ENCODE data around the gene GAB1. TPM values are rescaled to one million over a fixed set of nuclear protein-coding genes. Genes with fewer than 3 reads are reported as not detected.

The GAB1 gene
- total RNA-seq, 1 donor from 2014 or later = 0.65 TPM

GRCh38 chr4:143374771-143375170, 38.1 kb downstream of the GAB1 start:
- Mint-ChIP-seq H3K4me1 (no peaks in the 10 kb centered on the region), H3K4me3 (no peak overlapping the region), H3K36me3 (ENCODE audit: low read depth) (no peaks in the 10 kb centered on the region), H3K9me3 (peaks cover 9% of the 10 kb centered on the region), H3K27me3 (peaks cover 7% of the 10 kb centered on the region), H3K27ac (no peak overlapping the region)
- DNase-seq = no peak
- intact Hi-C loops (cut with micrococcal nuclease) = no loop called here

- H3K4me1 Mint-ChIP-seq = no peaks in the 10 kb centered on the region
- H3K27ac Mint-ChIP-seq = no peak overlapping the region
- intact Hi-C loops (cut with micrococcal nuclease) = no loop called here
- peaks cover 9% of the 10 kb centered on the region for H3K9me3 Mint-ChIP-seq
- no peak overlapping the region for H3K4me3 Mint-ChIP-seq
- peaks cover 7% of the 10 kb centered on the region for H3K27me3 Mint-ChIP-seq
- DNase-seq = no peak
- H3K36me3 Mint-ChIP-seq (ENCODE audit: low read depth) = no peaks in the 10 kb centered on the region
Measured at GRCh38 chr4:143375326-143376073, 38.8 kb downstream of the GAB1 start.

DNA sequence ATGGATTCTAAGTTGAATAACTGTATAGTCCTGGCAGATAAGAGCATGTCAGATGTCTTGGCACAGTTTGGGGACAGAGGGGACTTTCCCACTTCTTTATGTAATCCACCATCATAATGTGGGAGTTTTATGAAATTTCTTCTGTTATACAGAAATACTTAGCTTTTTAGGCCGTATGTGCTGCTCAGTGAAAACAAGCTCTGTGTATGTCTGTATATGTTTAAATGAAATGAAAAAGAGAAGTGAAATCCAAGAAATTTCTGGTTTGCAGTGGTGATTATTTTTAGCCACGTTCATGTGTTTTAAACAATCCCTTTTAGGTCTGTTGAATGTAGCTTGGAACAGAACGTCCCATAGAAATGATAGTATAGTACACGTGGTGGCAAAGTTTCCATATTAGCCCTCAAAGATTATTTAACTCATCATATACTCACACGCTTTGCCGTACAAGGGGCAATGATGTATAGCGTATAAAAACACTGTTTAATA, 41.0 kb downstream of the GAB1 start:
- Mint-ChIP-seq H3K36me3 (ENCODE audit: low read depth) (no peaks in the 10 kb centered on the region), H3K4me1 (no peaks in the 10 kb centered on the region), H3K27ac (no peak overlapping the region)

DNA sequence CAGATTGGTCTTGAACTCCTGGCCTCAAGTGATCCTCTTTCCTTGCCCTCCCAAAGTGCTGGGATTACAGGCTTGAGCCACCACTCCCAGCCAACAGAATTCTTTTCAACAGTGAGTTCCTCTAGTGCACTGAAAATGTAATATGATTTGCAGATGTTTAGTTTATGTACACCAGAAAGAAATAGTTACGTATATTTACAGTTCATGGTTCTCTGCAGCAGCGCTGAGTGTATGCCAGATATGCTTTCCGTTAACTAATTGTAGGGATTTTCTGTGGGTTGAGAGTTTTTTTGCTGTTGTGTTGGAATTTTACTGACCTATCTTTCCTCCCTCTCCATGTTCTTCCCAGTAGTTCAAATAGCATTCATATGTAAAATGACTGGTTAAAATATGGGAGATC, 44.0 kb downstream of the GAB1 start:
- Mint-ChIP-seq H3K9me3 (no peaks in the 10 kb centered on the region), H3K4me3 (no peak overlapping the region), H3K36me3 (ENCODE audit: low read depth) (no peaks in the 10 kb centered on the region), H3K27ac (no peak overlapping the region), H3K4me1 (no peaks in the 10 kb centered on the region), H3K27me3 (peaks cover 7% of the 10 kb centered on the region)
- intact Hi-C loops (cut with micrococcal nuclease) = no loop called here
- DNase-seq = no peak

More for the DNA sequence above, 41.0 kb downstream of the GAB1 start:
- Mint-ChIP-seq H3K4me3 (no peak overlapping the region), H3K9me3 (no peaks in the 10 kb centered on the region), H3K27me3 (peaks cover 7% of the 10 kb centered on the region)
- intact Hi-C loops (cut with micrococcal nuclease) = no loop called here
- no peak for DNase-seq

GRCh38 chr4:143381189-143382118, 44.8 kb downstream of the GAB1 start:
- Mint-ChIP-seq H3K4me3 (no peak overlapping the region), H3K4me1 (no peaks in the 10 kb centered on the region), H3K27ac (no peak overlapping the region), H3K36me3 (ENCODE audit: low read depth) (no peaks in the 10 kb centered on the region), H3K27me3 (peaks cover 4% of the 10 kb centered on the region), H3K9me3 (no peaks in the 10 kb centered on the region)
- intact Hi-C loops (cut with micrococcal nuclease) = no loop called here
- no peak for DNase-seq

GRCh38 chr4:143382596-143382995, 45.9 kb downstream of the GAB1 start:
- no peak overlapping the region for H3K27ac Mint-ChIP-seq
- H3K4me1 Mint-ChIP-seq = no peaks in the 10 kb centered on the region
- H3K9me3 Mint-ChIP-seq = no peaks in the 10 kb centered on the region
- no peaks in the 10 kb centered on the region for H3K36me3 Mint-ChIP-seq (ENCODE audit: low read depth)
- intact Hi-C loops (cut with micrococcal nuclease) = no loop called here
- H3K27me3 Mint-ChIP-seq = no peaks in the 10 kb centered on the region
- DNase-seq = no peak
- no peak overlapping the region for H3K4me3 Mint-ChIP-seq

GRCh38 chr4:143383005-143383574, 46.4 kb downstream of the GAB1 start:
- Mint-ChIP-seq H3K27me3 (no peaks in the 10 kb centered on the region), H3K36me3 (ENCODE audit: low read depth) (no peaks in the 10 kb centered on the region), H3K27ac (no peak overlapping the region), H3K4me3 (no peak overlapping the region), H3K4me1 (no peaks in the 10 kb centered on the region), H3K9me3 (no peaks in the 10 kb centered on the region)
- intact Hi-C loops (cut with micrococcal nuclease) = no loop called here
- no peak for DNase-seq

GRCh38 chr4:143384381-143384994, 47.8 kb downstream of the GAB1 start:
- Mint-ChIP-seq H3K4me1 (no peaks in the 10 kb centered on the region), H3K27me3 (no peaks in the 10 kb centered on the region), H3K27ac (no peak overlapping the region), H3K9me3 (no peaks in the 10 kb centered on the region), H3K4me3 (no peak overlapping the region), H3K36me3 (ENCODE audit: low read depth) (no peaks in the 10 kb centered on the region)
- intact Hi-C loops (cut with micrococcal nuclease) = no loop called here
- DNase-seq = no peak

- Mint-ChIP-seq H3K27me3 (peaks cover 10% of the 10 kb centered on the region), H3K27ac (no peak overlapping the region), H3K4me3 (no peak overlapping the region), H3K4me1 (no peaks in the 10 kb centered on the region), H3K36me3 (ENCODE audit: low read depth) (no peaks in the 10 kb centered on the region), H3K9me3 (no peaks in the 10 kb centered on the region)
- intact Hi-C loops (cut with micrococcal nuclease) = no loop called here
- DNase-seq = no peak
Measured at GRCh38 chr4:143386812-143387211, 50.1 kb downstream of the GAB1 start.

DNA sequence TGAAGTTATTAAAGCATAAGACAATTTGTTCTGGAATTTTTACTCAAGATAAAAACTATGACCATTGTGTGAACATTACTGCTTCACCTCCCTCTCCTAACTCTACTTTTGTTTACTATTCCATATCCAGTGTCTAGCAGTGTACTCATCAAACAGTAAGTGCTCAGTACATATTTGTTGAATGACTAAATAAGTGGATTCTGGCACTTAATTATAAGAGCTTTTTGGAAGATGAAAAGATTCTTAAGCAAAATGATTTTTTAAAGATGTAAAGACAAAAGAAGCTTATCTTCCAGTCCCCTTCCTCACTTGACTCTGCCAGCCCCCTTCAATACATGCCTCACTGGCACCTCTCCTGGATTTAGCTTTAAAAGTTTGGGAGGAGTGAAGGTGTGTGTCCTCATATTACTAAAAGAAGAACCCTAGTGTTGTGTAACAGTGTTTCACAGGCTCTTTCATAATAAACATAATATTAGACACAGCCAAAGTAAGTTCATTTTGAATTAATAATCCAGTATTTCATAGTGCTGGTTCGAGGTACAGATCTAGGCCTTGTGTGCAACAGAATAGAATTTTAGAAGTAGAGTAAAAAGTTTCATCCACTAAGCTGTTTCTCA, 53.0 kb downstream of the GAB1 start:
- Mint-ChIP-seq H3K27me3 (peaks cover 11% of the 10 kb centered on the region), H3K4me1 (no peaks in the 10 kb centered on the region), H3K36me3 (ENCODE audit: low read depth) (no peaks in the 10 kb centered on the region), H3K9me3 (no peaks in the 10 kb centered on the region), H3K27ac (no peak overlapping the region), H3K4me3 (no peak overlapping the region)
- no peak for DNase-seq
- intact Hi-C loops (cut with micrococcal nuclease) = loop anchor here (10.0 kb wide), 1 partner anchor 55 kb away; the partner anchor contains the start of gene GAB1

DNA sequence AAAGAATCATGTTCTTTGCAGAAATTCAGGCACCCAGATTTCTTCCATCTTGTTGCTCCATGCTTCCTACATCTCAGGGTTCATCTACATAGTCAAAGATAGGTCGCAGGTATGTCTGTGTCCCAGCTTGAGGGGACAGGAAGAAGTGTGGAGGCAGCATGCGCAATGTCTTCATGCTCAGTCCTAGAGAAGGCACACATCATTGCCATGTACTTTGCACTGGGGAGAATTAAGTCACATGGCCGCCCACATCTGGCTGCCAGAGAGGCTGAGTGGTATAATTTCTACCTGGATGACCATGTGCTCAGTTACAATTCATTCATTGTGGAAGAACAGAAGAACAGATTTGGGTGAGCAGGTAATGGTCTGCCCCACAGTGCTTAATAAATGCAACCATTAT, 54.1 kb downstream of the GAB1 start:
- Mint-ChIP-seq H3K36me3 (ENCODE audit: low read depth) (no peaks in the 10 kb centered on the region), H3K9me3 (no peaks in the 10 kb centered on the region), H3K27ac (no peak overlapping the region), H3K27me3 (peaks cover 14% of the 10 kb centered on the region), H3K4me3 (no peak overlapping the region), H3K4me1 (no peaks in the 10 kb centered on the region)
- DNase-seq = no peak
- intact Hi-C loops (cut with micrococcal nuclease) = loop anchor here (10.0 kb wide), 1 partner anchor 56 kb away; the partner anchor contains the start of gene GAB1

DNA sequence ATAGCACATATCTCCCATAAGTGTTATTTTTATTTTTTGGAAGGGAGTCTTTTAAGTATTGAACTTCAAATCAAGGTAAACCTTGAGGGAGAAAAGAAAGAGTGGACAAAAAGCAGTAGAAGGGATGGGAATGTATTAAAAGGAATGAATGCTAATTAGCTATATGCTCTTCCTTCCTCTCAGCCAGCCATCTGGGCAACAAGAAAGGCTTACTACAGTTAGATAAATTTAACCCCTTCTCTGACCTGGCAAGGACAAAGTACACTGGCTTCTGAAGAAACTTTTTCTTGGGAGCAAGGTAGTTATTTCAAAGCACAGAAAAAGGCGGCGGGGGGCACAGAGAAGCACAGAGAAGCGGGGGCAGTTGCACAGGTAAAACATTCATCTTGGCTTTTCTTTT, 54.6 kb downstream of the GAB1 start:
- intact Hi-C loops (cut with micrococcal nuclease) = loop anchor here (10.0 kb wide), 1 partner anchor 56 kb away; the partner anchor contains the start of gene GAB1
- DNase-seq = no peak
- no peaks in the 10 kb centered on the region for H3K36me3 Mint-ChIP-seq (ENCODE audit: low read depth)
- H3K4me1 Mint-ChIP-seq = no peaks in the 10 kb centered on the region
- no peak overlapping the region for H3K4me3 Mint-ChIP-seq
- H3K27ac Mint-ChIP-seq = no peak overlapping the region
- no peaks in the 10 kb centered on the region for H3K9me3 Mint-ChIP-seq
- peaks cover 18% of the 10 kb centered on the region for H3K27me3 Mint-ChIP-seq

GRCh38 chr4:143391895-143392294, 55.2 kb downstream of the GAB1 start:
- no peaks in the 10 kb centered on the region for H3K4me1 Mint-ChIP-seq
- no peaks in the 10 kb centered on the region for H3K9me3 Mint-ChIP-seq
- H3K27ac Mint-ChIP-seq = no peak overlapping the region
- H3K36me3 Mint-ChIP-seq (ENCODE audit: low read depth) = no peaks in the 10 kb centered on the region
- intact Hi-C loops (cut with micrococcal nuclease) = loop anchor here (10.0 kb wide), 1 partner anchor 57 kb away; the partner anchor contains the start of gene GAB1
- H3K27me3 Mint-ChIP-seq = peaks cover 22% of the 10 kb centered on the region
- DNase-seq = no peak
- no peak overlapping the region for H3K4me3 Mint-ChIP-seq

Measured in activated CD4-positive, alpha-beta T cell treated with anti-CD3 and anti-CD28 coated beads, Interleukin-2, amount 10 ng/mL, durations not matched to agents 24 days and 14 days (primary cell).